Measurements from ENCODE around the gene GCSH.

DNA sequence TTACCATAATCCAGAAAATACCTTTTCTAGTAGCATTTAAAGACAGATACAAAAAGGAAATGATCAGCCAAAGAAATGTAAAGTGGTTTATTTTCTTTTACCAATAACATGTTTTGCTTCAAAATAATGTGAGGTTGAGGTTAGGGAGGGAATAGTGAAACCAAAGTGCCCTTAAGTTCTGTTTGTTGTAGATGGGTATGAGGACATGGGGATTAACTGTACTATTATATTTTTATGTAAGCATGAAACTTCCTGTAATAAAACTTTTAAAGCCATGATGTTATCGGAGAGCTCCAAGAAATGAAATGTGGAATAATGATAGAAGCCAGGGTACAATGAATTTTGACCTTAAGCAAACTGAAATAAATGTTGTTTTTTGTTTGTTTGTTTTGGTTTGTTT lies 29.0 kb downstream of the GCSH start:
- TF ChIP-seq, protein P1, sequence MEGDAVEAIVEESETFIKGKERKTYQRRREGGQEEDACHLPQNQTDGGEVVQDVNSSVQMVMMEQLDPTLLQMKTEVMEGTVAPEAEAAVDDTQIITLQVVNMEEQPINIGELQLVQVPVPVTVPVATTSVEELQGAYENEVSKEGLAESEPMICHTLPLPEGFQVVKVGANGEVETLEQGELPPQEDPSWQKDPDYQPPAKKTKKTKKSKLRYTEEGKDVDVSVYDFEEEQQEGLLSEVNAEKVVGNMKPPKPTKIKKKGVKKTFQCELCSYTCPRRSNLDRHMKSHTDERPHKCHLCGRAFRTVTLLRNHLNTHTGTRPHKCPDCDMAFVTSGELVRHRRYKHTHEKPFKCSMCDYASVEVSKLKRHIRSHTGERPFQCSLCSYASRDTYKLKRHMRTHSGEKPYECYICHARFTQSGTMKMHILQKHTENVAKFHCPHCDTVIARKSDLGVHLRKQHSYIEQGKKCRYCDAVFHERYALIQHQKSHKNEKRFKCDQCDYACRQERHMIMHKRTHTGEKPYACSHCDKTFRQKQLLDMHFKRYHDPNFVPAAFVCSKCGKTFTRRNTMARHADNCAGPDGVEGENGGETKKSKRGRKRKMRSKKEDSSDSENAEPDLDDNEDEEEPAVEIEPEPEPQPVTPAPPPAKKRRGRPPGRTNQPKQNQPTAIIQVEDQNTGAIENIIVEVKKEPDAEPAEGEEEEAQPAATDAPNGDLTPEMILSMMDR (IDR thresholded peaks at IDR 0.05), result no peak
- no peak for TF ChIP-seq POLR2A (IDR thresholded peaks at IDR 0.05)

All from lower leg skin (tissue), 3 donors.